ENCODE results near the gene ST7L. TPM values are rescaled to one million over a fixed set of nuclear protein-coding genes. Genes with fewer than 3 reads are reported as not detected.

Gene ST7L
- total RNA-seq, 1 donor from 2014 or later, result 12.6 TPM

- no peaks in the 10 kb centered on the region for H3K9me3 ChIP-seq (replicated peaks)
- H3K27me3 ChIP-seq (ENCODE audit: low read depth), result no peaks in the 10 kb centered on the region
- peaks cover 22% of the 10 kb centered on the region for H3K36me3 ChIP-seq
- no peak overlapping the region for H3K4me3 ChIP-seq
- no peak for DNase-seq
- no peak for TF ChIP-seq CTCF (IDR thresholded peaks at IDR 0.05; ENCODE audit: borderline replicate concordance)
- intact Hi-C loops (cut with micrococcal nuclease), result no loop called here
- peaks cover 37% of the 10 kb centered on the region for H3K4me1 ChIP-seq
- peak overlapping the region; percentile 54 for H3K27ac ChIP-seq (replicated peaks)
Observed at GRCh38 chr1:112532064-112532463, 86.9 kb downstream of the ST7L start.

GRCh38 chr1:112530832-112531231, 88.1 kb downstream of the ST7L start:
- H3K9me3 ChIP-seq (replicated peaks), result no peaks in the 10 kb centered on the region
- no peaks in the 10 kb centered on the region for H3K27me3 ChIP-seq (ENCODE audit: low read depth)
- H3K4me3 ChIP-seq, result no peak overlapping the region
- peaks cover 27% of the 10 kb centered on the region for H3K36me3 ChIP-seq
- no peak for DNase-seq
- H3K27ac ChIP-seq (replicated peaks), result peak overlapping the region; percentile 54
- no peak for TF ChIP-seq CTCF (IDR thresholded peaks at IDR 0.05; ENCODE audit: borderline replicate concordance)
- H3K4me1 ChIP-seq, result peaks cover 30% of the 10 kb centered on the region
- intact Hi-C loops (cut with micrococcal nuclease), result no loop called here

- no peaks in the 10 kb centered on the region for H3K9me3 ChIP-seq (replicated peaks)
- intact Hi-C loops (cut with micrococcal nuclease), result no loop called here
- no peaks in the 10 kb centered on the region for H3K27me3 ChIP-seq (ENCODE audit: low read depth)
- H3K27ac ChIP-seq (replicated peaks), result no peak overlapping the region
- DNase-seq, result no peak
- peaks cover 36% of the 10 kb centered on the region for H3K36me3 ChIP-seq
- H3K4me3 ChIP-seq, result no peak overlapping the region
- peaks cover 37% of the 10 kb centered on the region for H3K4me1 ChIP-seq
- no peak for TF ChIP-seq CTCF (IDR thresholded peaks at IDR 0.05; ENCODE audit: borderline replicate concordance)
Observed at GRCh38 chr1:112529301-112529700, 89.6 kb downstream of the ST7L start.

GRCh38 chr1:112528076-112528475, 90.9 kb downstream of the ST7L start:
- Histone ChIP-seq H3K4me1 (peaks cover 48% of the 10 kb centered on the region), H3K9me3 (replicated peaks) (no peaks in the 10 kb centered on the region), H3K27me3 (ENCODE audit: low read depth) (no peaks in the 10 kb centered on the region), H3K36me3 (peaks cover 29% of the 10 kb centered on the region), H3K27ac (replicated peaks) (no peak overlapping the region), H3K4me3 (no peak overlapping the region)
- DNase-seq, result no peak
- TF ChIP-seq CTCF (IDR thresholded peaks at IDR 0.05; ENCODE audit: borderline replicate concordance), result no peak
- intact Hi-C loops (cut with micrococcal nuclease), result no loop called here

- H3K4me3 ChIP-seq, result no peak overlapping the region
- H3K27ac ChIP-seq (replicated peaks), result no peak overlapping the region
- DNase-seq, result no peak
- no peaks in the 10 kb centered on the region for H3K9me3 ChIP-seq (replicated peaks)
- H3K4me1 ChIP-seq, result peaks cover 45% of the 10 kb centered on the region
- H3K36me3 ChIP-seq, result peaks cover 35% of the 10 kb centered on the region
- TF ChIP-seq CTCF (IDR thresholded peaks at IDR 0.05; ENCODE audit: borderline replicate concordance), result no peak
- intact Hi-C loops (cut with micrococcal nuclease), result no loop called here
- no peaks in the 10 kb centered on the region for H3K27me3 ChIP-seq (ENCODE audit: low read depth)
Observed at GRCh38 chr1:112527266-112528010, 91.5 kb downstream of the ST7L start.

All from left ventricle myocardium inferior (tissue), 1 donor.